ENCODE measurements around the gene MCC. TPM values are rescaled to one million over a fixed set of nuclear protein-coding genes. Genes with fewer than 3 reads are reported as not detected.

Gene MCC
- total RNA-seq, 1 experiment from 2014 or later, result 23.5 TPM

DNA sequence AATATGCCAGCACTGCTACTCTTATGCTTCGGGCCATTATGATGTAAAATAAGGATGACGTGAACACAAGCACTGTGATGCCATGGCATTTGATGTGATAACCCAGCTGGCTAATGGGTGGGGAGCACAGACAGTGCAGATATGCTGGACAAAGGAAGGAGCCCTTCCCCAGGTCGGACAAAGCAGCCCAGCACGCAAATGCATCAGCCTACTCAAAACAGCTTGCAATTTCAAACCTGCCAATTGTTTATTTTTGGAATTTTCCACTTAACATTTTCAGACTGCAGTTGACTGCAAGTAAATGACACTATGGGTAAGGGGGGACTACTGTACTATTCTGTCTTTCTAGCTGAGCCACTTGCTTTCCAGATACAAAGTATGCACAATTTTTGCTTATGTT, 330.4 kb downstream of the MCC start:
- peaks cover 44% of the 10 kb centered on the region for H3K4me1 Mint-ChIP-seq
- no peaks in the 10 kb centered on the region for H3K36me3 Mint-ChIP-seq
- H3K4me3 Mint-ChIP-seq, result no peak overlapping the region
- no peaks in the 10 kb centered on the region for H3K27me3 Mint-ChIP-seq (ENCODE audit: low read depth)
- POLR2A ChIA-PET, result interaction anchor here (0.6 kb wide), 1 partner anchor 9 kb away, joined by 3 read pairs; no protein-coding TSS in a partner anchor
- TF ChIP-seq, protein P1, sequence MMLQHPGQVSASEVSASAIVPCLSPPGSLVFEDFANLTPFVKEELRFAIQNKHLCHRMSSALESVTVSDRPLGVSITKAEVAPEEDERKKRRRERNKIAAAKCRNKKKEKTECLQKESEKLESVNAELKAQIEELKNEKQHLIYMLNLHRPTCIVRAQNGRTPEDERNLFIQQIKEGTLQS (CRISPR knock-in tag; conservative IDR thresholded peaks at IDR 0.05), result no peak
- TF ChIP-seq ETV6 (CRISPR knock-in tag; IDR thresholded peaks at IDR 0.05) (no peak), ZNF263 (CRISPR knock-in tag; IDR thresholded peaks at IDR 0.05; ENCODE audit: low read depth) (no peak), RELA (CRISPR knock-in tag; IDR thresholded peaks at IDR 0.05; ENCODE audit: borderline replicate concordance) (no peak), NFYB (CRISPR knock-in tag; conservative IDR thresholded peaks at IDR 0.05; ENCODE audit: low read depth) (no peak), OVOL2 (CRISPR knock-in tag; IDR thresholded peaks at IDR 0.05; ENCODE audit: borderline replicate concordance) (no peak), SP1 (CRISPR knock-in tag; conservative IDR thresholded peaks at IDR 0.05) (no peak), ZBTB21 (CRISPR knock-in tag; IDR thresholded peaks at IDR 0.05; ENCODE audit: borderline replicate concordance) (no peak), FOXK1 (CRISPR knock-in tag; IDR thresholded peaks at IDR 0.05) (no peak), IRF2 (CRISPR knock-in tag; IDR thresholded peaks at IDR 0.05; ENCODE audit: borderline replicate concordance, low read depth) (no peak)
- TF ChIP-seq, protein P2, sequence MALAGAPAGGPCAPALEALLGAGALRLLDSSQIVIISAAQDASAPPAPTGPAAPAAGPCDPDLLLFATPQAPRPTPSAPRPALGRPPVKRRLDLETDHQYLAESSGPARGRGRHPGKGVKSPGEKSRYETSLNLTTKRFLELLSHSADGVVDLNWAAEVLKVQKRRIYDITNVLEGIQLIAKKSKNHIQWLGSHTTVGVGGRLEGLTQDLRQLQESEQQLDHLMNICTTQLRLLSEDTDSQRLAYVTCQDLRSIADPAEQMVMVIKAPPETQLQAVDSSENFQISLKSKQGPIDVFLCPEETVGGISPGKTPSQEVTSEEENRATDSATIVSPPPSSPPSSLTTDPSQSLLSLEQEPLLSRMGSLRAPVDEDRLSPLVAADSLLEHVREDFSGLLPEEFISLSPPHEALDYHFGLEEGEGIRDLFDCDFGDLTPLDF (CRISPR knock-in tag; IDR thresholded peaks at IDR 0.05), result no peak
- TF ChIP-seq, protein P3, sequence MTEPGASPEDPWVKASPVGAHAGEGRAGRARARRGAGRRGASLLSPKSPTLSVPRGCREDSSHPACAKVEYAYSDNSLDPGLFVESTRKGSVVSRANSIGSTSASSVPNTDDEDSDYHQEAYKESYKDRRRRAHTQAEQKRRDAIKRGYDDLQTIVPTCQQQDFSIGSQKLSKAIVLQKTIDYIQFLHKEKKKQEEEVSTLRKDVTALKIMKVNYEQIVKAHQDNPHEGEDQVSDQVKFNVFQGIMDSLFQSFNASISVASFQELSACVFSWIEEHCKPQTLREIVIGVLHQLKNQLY (CRISPR knock-in tag; IDR thresholded peaks at IDR 0.05), result no peak
- TF ChIP-seq, protein P4, sequence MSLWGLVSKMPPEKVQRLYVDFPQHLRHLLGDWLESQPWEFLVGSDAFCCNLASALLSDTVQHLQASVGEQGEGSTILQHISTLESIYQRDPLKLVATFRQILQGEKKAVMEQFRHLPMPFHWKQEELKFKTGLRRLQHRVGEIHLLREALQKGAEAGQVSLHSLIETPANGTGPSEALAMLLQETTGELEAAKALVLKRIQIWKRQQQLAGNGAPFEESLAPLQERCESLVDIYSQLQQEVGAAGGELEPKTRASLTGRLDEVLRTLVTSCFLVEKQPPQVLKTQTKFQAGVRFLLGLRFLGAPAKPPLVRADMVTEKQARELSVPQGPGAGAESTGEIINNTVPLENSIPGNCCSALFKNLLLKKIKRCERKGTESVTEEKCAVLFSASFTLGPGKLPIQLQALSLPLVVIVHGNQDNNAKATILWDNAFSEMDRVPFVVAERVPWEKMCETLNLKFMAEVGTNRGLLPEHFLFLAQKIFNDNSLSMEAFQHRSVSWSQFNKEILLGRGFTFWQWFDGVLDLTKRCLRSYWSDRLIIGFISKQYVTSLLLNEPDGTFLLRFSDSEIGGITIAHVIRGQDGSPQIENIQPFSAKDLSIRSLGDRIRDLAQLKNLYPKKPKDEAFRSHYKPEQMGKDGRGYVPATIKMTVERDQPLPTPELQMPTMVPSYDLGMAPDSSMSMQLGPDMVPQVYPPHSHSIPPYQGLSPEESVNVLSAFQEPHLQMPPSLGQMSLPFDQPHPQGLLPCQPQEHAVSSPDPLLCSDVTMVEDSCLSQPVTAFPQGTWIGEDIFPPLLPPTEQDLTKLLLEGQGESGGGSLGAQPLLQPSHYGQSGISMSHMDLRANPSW (CRISPR knock-in tag; conservative IDR thresholded peaks at IDR 0.05; ENCODE audit: low read depth), result no peak
- TF ChIP-seq, protein P5, sequence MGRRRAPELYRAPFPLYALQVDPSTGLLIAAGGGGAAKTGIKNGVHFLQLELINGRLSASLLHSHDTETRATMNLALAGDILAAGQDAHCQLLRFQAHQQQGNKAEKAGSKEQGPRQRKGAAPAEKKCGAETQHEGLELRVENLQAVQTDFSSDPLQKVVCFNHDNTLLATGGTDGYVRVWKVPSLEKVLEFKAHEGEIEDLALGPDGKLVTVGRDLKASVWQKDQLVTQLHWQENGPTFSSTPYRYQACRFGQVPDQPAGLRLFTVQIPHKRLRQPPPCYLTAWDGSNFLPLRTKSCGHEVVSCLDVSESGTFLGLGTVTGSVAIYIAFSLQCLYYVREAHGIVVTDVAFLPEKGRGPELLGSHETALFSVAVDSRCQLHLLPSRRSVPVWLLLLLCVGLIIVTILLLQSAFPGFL (CRISPR knock-in tag; IDR thresholded peaks at IDR 0.05; ENCODE audit: borderline replicate concordance), result no peak
- TF ChIP-seq, protein P6, sequence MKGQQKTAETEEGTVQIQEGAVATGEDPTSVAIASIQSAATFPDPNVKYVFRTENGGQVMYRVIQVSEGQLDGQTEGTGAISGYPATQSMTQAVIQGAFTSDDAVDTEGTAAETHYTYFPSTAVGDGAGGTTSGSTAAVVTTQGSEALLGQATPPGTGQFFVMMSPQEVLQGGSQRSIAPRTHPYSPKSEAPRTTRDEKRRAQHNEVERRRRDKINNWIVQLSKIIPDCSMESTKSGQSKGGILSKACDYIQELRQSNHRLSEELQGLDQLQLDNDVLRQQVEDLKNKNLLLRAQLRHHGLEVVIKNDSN (CRISPR knock-in tag; IDR thresholded peaks at IDR 0.05), result no peak
- TF ChIP-seq, protein P7, sequence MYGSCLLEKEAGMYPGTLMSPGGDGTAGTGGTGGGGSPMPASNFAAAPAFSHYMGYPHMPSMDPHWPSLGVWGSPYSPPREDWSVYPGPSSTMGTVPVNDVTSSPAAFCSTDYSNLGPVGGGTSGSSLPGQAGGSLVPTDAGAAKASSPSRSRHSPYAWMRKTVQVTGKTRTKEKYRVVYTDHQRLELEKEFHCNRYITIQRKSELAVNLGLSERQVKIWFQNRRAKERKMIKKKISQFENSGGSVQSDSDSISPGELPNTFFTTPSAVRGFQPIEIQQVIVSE (CRISPR knock-in tag; IDR thresholded peaks at IDR 0.05; ENCODE audit: borderline replicate concordance), result no peak
- TF ChIP-seq, protein P8, sequence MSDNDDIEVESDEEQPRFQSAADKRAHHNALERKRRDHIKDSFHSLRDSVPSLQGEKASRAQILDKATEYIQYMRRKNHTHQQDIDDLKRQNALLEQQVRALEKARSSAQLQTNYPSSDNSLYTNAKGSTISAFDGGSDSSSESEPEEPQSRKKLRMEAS (CRISPR knock-in tag; IDR thresholded peaks at IDR 0.05), result no peak
- ATAC-seq (no peak), DNase-seq (ENCODE audit: low spot score) (no peak)
- CTCF ChIA-PET, result interaction anchor here (0.6 kb wide), 1 partner anchor 60 kb away, joined by 3 read pairs; no protein-coding TSS in a partner anchor
- no peak overlapping the region for H3K27ac Mint-ChIP-seq
- H3K9me3 Mint-ChIP-seq, result no peaks in the 10 kb centered on the region
